Measurements from ENCODE around the gene NLK. TPM values are rescaled to one million over a fixed set of nuclear protein-coding genes. Genes with fewer than 3 reads are reported as not detected.

The NLK gene
- total RNA-seq, 1 experiment from 2014 or later, result 28.0 TPM

DNA sequence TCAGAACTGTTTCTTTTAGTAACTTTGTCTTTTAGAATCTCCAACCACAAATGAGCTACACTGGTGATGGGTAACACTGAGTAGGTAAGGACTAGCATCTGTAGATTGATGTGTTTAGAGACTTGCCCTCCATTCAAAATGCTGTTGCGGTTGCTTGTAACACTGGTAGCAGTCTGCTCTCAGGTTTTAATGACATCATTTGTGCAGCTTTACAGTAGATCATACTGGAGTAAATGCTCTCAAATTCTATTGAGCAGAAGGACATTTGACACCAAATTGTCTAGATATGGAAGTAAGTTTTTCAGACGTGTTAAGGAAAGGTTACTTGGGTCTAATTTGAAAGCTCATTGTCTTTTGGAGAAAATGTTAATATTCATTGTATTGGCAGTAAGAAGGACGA lies 98.8 kb downstream of the NLK start:
- in situ Hi-C loops (cut with HindIII; ENCODE audit: low pct_unique_long_range_greater_than_20kb, low sequenced_read_pairs), result no loop called here
- no TSS peak for BruUV-seq (replicated peaks)

DNA sequence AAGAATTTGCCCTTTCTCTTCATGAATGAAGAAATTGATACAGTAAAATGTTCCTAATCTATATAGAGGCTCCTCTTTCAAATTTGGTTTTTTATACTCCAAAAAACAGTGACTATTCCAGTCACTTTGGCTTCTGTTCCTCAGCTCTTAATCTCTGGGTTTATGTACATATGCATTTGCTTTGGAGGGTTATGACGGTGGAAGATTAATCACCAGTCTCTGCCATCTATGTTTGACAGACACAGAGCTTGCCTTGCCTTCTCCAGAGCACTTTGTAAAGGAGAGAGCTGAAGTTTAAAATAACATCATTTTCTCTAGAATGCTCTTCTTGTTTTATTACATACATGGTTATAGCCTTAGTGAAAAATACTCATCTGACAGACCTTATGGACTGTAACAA lies 99.3 kb downstream of the NLK start:
- no TSS peak for BruUV-seq (replicated peaks)
- H3K4me1 ChIP-seq (ENCODE audit: control insufficient read depth, insufficient read depth, low read length), result no peaks in the 10 kb centered on the region
- ATAC-seq, result no peak
- H3K9me3 ChIP-seq (ENCODE audit: control insufficient read depth, insufficient read depth, low read depth, low read length), result no peaks in the 10 kb centered on the region
- no peak overlapping the region for H3K4me3 ChIP-seq (ENCODE audit: low read depth in 2 of 2, low read length in 2 of 2)
- DNase-seq (ENCODE audit: low read depth, low spot score), result no peak
- ChIA-PET CTCF (no interaction called here), POLR2A (interaction anchor here (0.6 kb wide), 1 partner anchor 20 kb away, joined by 4 read pairs; no protein-coding TSS in a partner anchor)
- no peak overlapping the region for H3K27ac ChIP-seq (ENCODE audit: low read length)
- in situ Hi-C loops (cut with HindIII; ENCODE audit: low pct_unique_long_range_greater_than_20kb, low sequenced_read_pairs) (no loop called here), intact Hi-C loops (cut with micrococcal nuclease; ENCODE audit: unreplicated experiment) (no loop called here)
- H3K36me3 ChIP-seq (ENCODE audit: control insufficient read depth, insufficient read depth, low read length), result no peaks in the 10 kb centered on the region
- TF ChIP-seq, protein P1, sequence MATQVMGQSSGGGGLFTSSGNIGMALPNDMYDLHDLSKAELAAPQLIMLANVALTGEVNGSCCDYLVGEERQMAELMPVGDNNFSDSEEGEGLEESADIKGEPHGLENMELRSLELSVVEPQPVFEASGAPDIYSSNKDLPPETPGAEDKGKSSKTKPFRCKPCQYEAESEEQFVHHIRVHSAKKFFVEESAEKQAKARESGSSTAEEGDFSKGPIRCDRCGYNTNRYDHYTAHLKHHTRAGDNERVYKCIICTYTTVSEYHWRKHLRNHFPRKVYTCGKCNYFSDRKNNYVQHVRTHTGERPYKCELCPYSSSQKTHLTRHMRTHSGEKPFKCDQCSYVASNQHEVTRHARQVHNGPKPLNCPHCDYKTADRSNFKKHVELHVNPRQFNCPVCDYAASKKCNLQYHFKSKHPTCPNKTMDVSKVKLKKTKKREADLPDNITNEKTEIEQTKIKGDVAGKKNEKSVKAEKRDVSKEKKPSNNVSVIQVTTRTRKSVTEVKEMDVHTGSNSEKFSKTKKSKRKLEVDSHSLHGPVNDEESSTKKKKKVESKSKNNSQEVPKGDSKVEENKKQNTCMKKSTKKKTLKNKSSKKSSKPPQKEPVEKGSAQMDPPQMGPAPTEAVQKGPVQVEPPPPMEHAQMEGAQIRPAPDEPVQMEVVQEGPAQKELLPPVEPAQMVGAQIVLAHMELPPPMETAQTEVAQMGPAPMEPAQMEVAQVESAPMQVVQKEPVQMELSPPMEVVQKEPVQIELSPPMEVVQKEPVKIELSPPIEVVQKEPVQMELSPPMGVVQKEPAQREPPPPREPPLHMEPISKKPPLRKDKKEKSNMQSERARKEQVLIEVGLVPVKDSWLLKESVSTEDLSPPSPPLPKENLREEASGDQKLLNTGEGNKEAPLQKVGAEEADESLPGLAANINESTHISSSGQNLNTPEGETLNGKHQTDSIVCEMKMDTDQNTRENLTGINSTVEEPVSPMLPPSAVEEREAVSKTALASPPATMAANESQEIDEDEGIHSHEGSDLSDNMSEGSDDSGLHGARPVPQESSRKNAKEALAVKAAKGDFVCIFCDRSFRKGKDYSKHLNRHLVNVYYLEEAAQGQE (IDR thresholded peaks at IDR 0.05; ENCODE audit: insufficient read depth in 1 of 2, low read depth in 2 of 2, low read length in 1 of 2), result no peak
- TF ChIP-seq TCF7L2 (IDR thresholded peaks at IDR 0.05; ENCODE audit: low read depth, low read length) (no peak), SIN3A (IDR thresholded peaks at IDR 0.05; ENCODE audit: borderline replicate concordance, insufficient read depth, low read depth, low read length) (no peak), POLR2AphosphoS5 (IDR thresholded peaks at IDR 0.05; ENCODE audit: low read depth, low read length) (no peak)
- TF ChIP-seq, protein P2, sequence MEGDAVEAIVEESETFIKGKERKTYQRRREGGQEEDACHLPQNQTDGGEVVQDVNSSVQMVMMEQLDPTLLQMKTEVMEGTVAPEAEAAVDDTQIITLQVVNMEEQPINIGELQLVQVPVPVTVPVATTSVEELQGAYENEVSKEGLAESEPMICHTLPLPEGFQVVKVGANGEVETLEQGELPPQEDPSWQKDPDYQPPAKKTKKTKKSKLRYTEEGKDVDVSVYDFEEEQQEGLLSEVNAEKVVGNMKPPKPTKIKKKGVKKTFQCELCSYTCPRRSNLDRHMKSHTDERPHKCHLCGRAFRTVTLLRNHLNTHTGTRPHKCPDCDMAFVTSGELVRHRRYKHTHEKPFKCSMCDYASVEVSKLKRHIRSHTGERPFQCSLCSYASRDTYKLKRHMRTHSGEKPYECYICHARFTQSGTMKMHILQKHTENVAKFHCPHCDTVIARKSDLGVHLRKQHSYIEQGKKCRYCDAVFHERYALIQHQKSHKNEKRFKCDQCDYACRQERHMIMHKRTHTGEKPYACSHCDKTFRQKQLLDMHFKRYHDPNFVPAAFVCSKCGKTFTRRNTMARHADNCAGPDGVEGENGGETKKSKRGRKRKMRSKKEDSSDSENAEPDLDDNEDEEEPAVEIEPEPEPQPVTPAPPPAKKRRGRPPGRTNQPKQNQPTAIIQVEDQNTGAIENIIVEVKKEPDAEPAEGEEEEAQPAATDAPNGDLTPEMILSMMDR (IDR thresholded peaks at IDR 0.05), result no peak
- H3K27me3 ChIP-seq (ENCODE audit: control insufficient read depth, insufficient read depth, low read length), result no peaks in the 10 kb centered on the region

More for the DNA sequence above, 98.8 kb downstream of the NLK start:
- ChIA-PET POLR2A (interaction anchor here (0.6 kb wide), 1 partner anchor 115 kb away, joined by 4 read pairs; no protein-coding TSS in a partner anchor), CTCF (no interaction called here)
- H3K4me1 ChIP-seq (ENCODE audit: control insufficient read depth, insufficient read depth, low read length), result no peaks in the 10 kb centered on the region
- no peaks in the 10 kb centered on the region for H3K9me3 ChIP-seq (ENCODE audit: control insufficient read depth, insufficient read depth, low read depth, low read length)
- H3K36me3 ChIP-seq (ENCODE audit: control insufficient read depth, insufficient read depth, low read length), result no peaks in the 10 kb centered on the region
- no peak for TF ChIP-seq POLR2AphosphoS5 (IDR thresholded peaks at IDR 0.05; ENCODE audit: low read depth, low read length)
- no peak for TF ChIP-seq TCF7L2 (IDR thresholded peaks at IDR 0.05; ENCODE audit: low read depth, low read length)
- TF ChIP-seq SIN3A (IDR thresholded peaks at IDR 0.05; ENCODE audit: borderline replicate concordance, insufficient read depth, low read depth, low read length), result no peak
- TF ChIP-seq, protein P1 (IDR thresholded peaks at IDR 0.05; ENCODE audit: insufficient read depth in 1 of 2, low read depth in 2 of 2, low read length in 1 of 2), result no peak
- TF ChIP-seq, protein P2 (IDR thresholded peaks at IDR 0.05), result no peak
- H3K4me3 ChIP-seq (ENCODE audit: low read depth in 2 of 2, low read length in 2 of 2), result no peak overlapping the region
- DNase-seq (ENCODE audit: low read depth, low spot score) (no peak), ATAC-seq (no peak)
- intact Hi-C loops (cut with micrococcal nuclease; ENCODE audit: unreplicated experiment), result no loop called here
- no peaks in the 10 kb centered on the region for H3K27me3 ChIP-seq (ENCODE audit: control insufficient read depth, insufficient read depth, low read length)
- H3K27ac ChIP-seq (ENCODE audit: low read length), result no peak overlapping the region
